Measurements from ENCODE around the gene CYB5A. TPM values are rescaled to one million over a fixed set of nuclear protein-coding genes. Genes with fewer than 3 reads are reported as not detected.

Gene CYB5A
- total and polyA plus RNA-seq, 9 of the 15 experiments (the other 6 are each of a cell fraction or from before 2014, with no cell fraction given): 11.9 to 22.6 (median 14.1) TPM

DNA sequence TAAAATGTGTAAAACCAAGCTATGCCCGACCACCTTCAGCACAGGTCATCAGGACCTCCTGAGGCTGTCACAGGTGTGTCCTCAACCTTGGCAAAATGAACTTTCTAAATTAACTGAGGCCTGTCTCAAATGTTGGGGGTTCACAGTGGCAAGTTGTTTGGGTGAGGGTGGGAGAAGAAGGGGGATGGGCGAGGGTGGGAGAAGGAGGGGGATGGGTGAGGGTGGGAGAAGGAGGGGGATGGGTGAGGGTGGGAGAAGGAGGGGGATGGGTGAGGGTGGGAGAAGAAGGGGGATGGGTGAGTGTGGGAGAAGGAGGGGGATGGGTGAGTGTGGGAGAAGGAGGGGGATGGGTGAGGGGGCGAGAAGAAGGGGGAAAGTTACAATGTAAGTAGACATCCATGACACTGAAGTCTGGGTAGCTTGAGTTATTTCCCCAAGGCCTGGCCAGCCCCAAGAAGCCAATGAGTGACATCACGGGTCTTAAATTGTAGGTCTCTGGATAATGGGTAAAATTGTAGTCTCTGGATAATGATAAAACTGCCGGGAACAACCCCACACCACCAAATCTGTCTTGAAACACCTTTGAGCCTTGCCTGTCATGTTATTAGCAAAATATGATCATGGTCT lies 87.1 kb downstream of the CYB5A start:
- FAIRE-seq: no peak
- no peak for DNase-seq (ENCODE audit: extremely low read depth in 1 of 4, low spot score in 3 of 4)
- Histone ChIP-seq H3K27me3 (ENCODE audit: control insufficient read depth in 2 of 2, insufficient read depth in 2 of 2, low read length in 2 of 2) (peaks cover 0 to 15% of the 10 kb centered on the region in 2 experiments; a peak in 2 of 5 replicates), H3K4me2 (ENCODE audit: insufficient read depth, low read length) (no peak overlapping the region), H3K79me2 (ENCODE audit: control insufficient read depth, insufficient read depth, low read length) (no peaks in the 10 kb centered on the region), H3K36me3 (ENCODE audit: control insufficient read depth, insufficient read depth, low read length) (no peaks in the 10 kb centered on the region), H3K27ac (ENCODE audit: extremely low read depth, low read depth, low read length) (no peak overlapping the region), H3K4me3 (no peak overlapping the region), H3K9ac (ENCODE audit: insufficient read depth in 1 of 2, low read depth in 2 of 2, low read length in 2 of 2) (no peak overlapping the region), H3K4me1 (replicated peaks in 1 of 2; ENCODE audit: control insufficient read depth in 2 of 2, insufficient read depth in 2 of 2, low read length in 2 of 2) (no peaks in the 10 kb centered on the region; a peak in 1 of 5 replicates), H3K9me3 (replicated peaks; ENCODE audit: control insufficient read depth, insufficient read depth, low read depth, low read length) (no peaks in the 10 kb centered on the region), H4K20me1 (replicated peaks; ENCODE audit: control insufficient read depth, insufficient read depth, low read length) (no peaks in the 10 kb centered on the region), H3K9me1 (ENCODE audit: control insufficient read depth, insufficient read depth, low read length) (no peaks in the 10 kb centered on the region), H2AFZ (ENCODE audit: low read depth, low read length) (no peak overlapping the region)
- TF ChIP-seq PPARD (CRISPR knock-in tag; IDR thresholded peaks at IDR 0.05) (no peak), KLF10 (CRISPR knock-in tag; IDR thresholded peaks at IDR 0.05) (no peak), NCOA4 (IDR thresholded peaks at IDR 0.05; ENCODE audit: partially characterized antibody) (no peak), NFATC3 (IDR thresholded peaks at IDR 0.05) (no peak)
- TF ChIP-seq, protein P1, sequence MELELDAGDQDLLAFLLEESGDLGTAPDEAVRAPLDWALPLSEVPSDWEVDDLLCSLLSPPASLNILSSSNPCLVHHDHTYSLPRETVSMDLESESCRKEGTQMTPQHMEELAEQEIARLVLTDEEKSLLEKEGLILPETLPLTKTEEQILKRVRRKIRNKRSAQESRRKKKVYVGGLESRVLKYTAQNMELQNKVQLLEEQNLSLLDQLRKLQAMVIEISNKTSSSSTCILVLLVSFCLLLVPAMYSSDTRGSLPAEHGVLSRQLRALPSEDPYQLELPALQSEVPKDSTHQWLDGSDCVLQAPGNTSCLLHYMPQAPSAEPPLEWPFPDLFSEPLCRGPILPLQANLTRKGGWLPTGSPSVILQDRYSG (tag; conservative IDR thresholded peaks at IDR 0.05; ENCODE audit: low read depth): no peak
- TF ChIP-seq, protein P2, sequence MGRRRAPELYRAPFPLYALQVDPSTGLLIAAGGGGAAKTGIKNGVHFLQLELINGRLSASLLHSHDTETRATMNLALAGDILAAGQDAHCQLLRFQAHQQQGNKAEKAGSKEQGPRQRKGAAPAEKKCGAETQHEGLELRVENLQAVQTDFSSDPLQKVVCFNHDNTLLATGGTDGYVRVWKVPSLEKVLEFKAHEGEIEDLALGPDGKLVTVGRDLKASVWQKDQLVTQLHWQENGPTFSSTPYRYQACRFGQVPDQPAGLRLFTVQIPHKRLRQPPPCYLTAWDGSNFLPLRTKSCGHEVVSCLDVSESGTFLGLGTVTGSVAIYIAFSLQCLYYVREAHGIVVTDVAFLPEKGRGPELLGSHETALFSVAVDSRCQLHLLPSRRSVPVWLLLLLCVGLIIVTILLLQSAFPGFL (CRISPR knock-in tag; IDR thresholded peaks at IDR 0.05): no peak
- BruUV-seq (replicated peaks): no TSS peak
- POLR2A ChIA-PET: interaction anchor here (1.0 kb wide), 1 partner anchor 80 kb away, joined by 3 read pairs; no protein-coding TSS in a partner anchor
- intact Hi-C loops (cut with micrococcal nuclease) (no loop called here), in situ Hi-C loops (cut with MboI) (no loop called here)
- ATAC-seq: no peak
- WGBS (ENCODE audit: insufficient coverage, low coverage, missing lambda C conversion rate): 0% methylated on average over 2 of the region's 5 CpGs
- CTCF ChIA-PET (ENCODE audit: low intra/inter-chr PET ratio): no interaction called here
